Lower lobe of right lung (tissue), 2 donors: Measurements from ENCODE around the gene GNA12. TPM values are rescaled to one million over a fixed set of nuclear protein-coding genes. Genes with fewer than 3 reads are reported as not detected.

Experiments
- ATAC-seq, 2 donors: fragments of 200-7000 bp; cut with Tn5 transposase; one replicate each; pipeline ENCODE4 v1.9.1; 2020 to 2022; ENCODE audit warnings: mild to moderate bottlenecking in 2 of 2, moderate library complexity in 2 of 2
- DNase-seq: peaks from one replicate; pipeline ENCODE4 v3.0.0-alpha.2; 2020
- H3K27ac ChIP-seq: fragments of 200-600 bp; one replicate; pipeline ENCODE4 v1.8.0; 2022
- H3K27me3 ChIP-seq: fragments of 200-600 bp; one replicate; pipeline ENCODE4 v1.8.0; 2022; ENCODE audit warnings: low read depth
- H3K36me3 ChIP-seq: fragments of 200-600 bp; one replicate; pipeline ENCODE4 v1.8.0; 2022; ENCODE audit warnings: mild to moderate bottlenecking
- H3K4me1 ChIP-seq: fragments of 200-600 bp; one replicate; pipeline ENCODE4 v1.8.0; 2022
- H3K4me3 ChIP-seq: fragments of 200-600 bp; one replicate; pipeline ENCODE4 v1.8.0; 2022; ENCODE audit warnings: mild to moderate bottlenecking
- H3K9me3 ChIP-seq: fragments of 200-600 bp; one replicate; pipeline ENCODE4 v1.8.0; 2022
- intact Hi-C: fragments of 100-400 bp; cut with DNase I; formaldehyde crosslinking; loops from one replicate; pipeline ENCODE4 v1.11.0; 2022
- total RNA-seq: library from RNA; stranded (reverse); fragmentation: NEBNext Ultra II Directional; extraction: Animal tissue kit (Norgen Biotek cat#: 25700); gene quantifications from one replicate; pipeline ENCODE4 v1.2.1, GENCODE V29; 2021
- TF ChIP-seq, protein P1 (sequence below): fragments of 200-600 bp; IDR thresholded peaks from one replicate; pipeline ENCODE4 v1.8.0; 2022; ENCODE audit warnings: antibody characterized with exemption, mild to moderate bottlenecking
- donor health status: DM: no; HTN: yes; CAD: no; lungs with severe emphysema.

Gene GNA12
- total RNA-seq, 1 donor from 2014 or later: 41.6 TPM

DNA sequence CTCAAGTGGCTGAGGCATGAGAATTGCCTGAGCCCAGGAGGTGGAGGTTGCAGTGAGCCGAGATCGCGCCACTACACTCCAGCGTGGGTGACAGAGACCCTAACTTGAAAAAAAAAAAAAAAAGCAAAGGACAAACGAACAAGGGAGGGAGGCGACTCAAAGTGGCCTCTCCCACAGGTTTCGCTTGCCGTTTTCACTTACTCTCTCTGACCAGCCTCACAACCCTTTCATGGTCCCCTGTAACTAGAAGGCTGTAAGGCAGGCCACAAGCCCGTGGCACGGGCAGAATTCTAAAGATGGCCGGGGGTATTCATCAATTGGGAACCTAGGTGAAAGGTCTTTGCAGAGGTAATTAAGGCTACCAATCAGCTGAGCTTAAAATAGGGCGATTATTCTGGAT lies 25.5 kb downstream of the GNA12 start:
- no peak overlapping the region for H3K4me3 ChIP-seq
- intact Hi-C loops: no loop called here
- DNase-seq (no peak), ATAC-seq (no peak)
- no peaks in the 10 kb centered on the region for H3K9me3 ChIP-seq
- TF ChIP-seq, protein P1, sequence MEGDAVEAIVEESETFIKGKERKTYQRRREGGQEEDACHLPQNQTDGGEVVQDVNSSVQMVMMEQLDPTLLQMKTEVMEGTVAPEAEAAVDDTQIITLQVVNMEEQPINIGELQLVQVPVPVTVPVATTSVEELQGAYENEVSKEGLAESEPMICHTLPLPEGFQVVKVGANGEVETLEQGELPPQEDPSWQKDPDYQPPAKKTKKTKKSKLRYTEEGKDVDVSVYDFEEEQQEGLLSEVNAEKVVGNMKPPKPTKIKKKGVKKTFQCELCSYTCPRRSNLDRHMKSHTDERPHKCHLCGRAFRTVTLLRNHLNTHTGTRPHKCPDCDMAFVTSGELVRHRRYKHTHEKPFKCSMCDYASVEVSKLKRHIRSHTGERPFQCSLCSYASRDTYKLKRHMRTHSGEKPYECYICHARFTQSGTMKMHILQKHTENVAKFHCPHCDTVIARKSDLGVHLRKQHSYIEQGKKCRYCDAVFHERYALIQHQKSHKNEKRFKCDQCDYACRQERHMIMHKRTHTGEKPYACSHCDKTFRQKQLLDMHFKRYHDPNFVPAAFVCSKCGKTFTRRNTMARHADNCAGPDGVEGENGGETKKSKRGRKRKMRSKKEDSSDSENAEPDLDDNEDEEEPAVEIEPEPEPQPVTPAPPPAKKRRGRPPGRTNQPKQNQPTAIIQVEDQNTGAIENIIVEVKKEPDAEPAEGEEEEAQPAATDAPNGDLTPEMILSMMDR: no peak
- H3K36me3 ChIP-seq: no peaks in the 10 kb centered on the region
- peaks cover 53% of the 10 kb centered on the region for H3K4me1 ChIP-seq
- H3K27me3 ChIP-seq: no peaks in the 10 kb centered on the region
- H3K27ac ChIP-seq: no peak overlapping the region

DNA sequence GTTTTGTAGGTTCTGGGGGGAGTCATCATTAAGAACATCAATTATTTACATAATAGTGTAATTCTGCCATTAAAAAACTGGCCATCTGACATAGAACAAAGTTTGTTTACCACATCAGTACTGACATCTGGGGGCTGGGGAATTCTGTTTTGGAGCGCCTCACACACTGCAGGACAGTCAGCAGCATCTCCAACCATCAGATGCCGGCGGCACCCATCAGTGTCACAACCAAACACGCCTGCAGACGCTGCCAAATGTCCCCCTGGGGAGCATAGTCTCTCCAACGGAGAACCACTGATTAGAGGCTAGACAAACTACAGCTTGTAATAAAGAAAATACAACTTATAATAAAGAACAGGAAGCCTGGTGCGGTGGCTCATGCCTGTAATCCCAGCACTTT lies 26.0 kb downstream of the GNA12 start:
- no peak overlapping the region for H3K4me3 ChIP-seq
- H3K9me3 ChIP-seq: no peaks in the 10 kb centered on the region
- ATAC-seq (no peak), DNase-seq (no peak)
- H3K4me1 ChIP-seq: peaks cover 52% of the 10 kb centered on the region
- H3K27me3 ChIP-seq: no peaks in the 10 kb centered on the region
- TF ChIP-seq, protein P1: no peak
- no peak overlapping the region for H3K27ac ChIP-seq
- intact Hi-C loops: no loop called here
- H3K36me3 ChIP-seq: no peaks in the 10 kb centered on the region

DNA sequence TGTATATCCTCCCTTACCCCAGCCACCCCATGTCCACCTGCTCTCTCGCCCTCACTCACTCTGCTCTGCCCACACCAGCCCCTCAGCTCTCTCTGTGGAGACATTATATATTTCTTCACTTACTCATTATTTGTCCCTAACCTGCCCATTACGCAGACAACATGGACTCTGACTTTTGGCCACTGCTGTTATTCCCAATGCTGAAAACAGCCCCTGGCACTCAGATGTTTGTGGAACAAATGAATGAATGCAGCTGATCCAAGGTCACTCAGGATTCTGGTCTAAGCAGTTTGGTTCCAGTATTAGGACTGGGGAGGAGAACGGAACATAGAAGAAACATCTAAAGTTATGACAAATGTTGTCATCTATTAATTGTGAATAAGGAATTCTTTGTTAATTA lies 26.7 kb downstream of the GNA12 start:
- Histone ChIP-seq H3K36me3 (no peaks in the 10 kb centered on the region), H3K4me3 (no peak overlapping the region), H3K4me1 (peaks cover 48% of the 10 kb centered on the region), H3K9me3 (no peaks in the 10 kb centered on the region), H3K27ac (no peak overlapping the region), H3K27me3 (no peaks in the 10 kb centered on the region)
- TF ChIP-seq, protein P1: no peak
- no peak for ATAC-seq
- DNase-seq: no peak
- intact Hi-C loops: no loop called here

DNA sequence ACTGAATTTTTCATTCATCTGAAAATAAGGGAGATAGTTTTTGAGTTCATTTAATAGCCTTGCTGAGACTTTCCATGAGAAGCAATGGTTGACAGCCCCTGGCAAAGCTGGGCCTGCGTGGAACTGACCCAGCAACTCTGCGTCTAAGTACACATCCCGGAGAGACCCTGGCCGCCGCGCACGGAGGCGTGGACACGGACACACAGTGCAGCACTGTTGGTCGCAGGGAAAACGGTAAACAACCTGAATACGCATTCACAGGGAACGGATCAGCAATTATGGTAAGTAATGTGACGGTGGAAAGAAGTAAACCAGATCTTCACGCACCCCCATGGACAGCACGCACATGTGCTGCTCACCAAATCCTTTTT lies 28.2 kb downstream of the GNA12 start:
- Histone ChIP-seq H3K27me3 (no peaks in the 10 kb centered on the region), H3K27ac (no peak overlapping the region), H3K9me3 (no peaks in the 10 kb centered on the region), H3K4me3 (no peak overlapping the region), H3K36me3 (no peaks in the 10 kb centered on the region), H3K4me1 (peaks cover 44% of the 10 kb centered on the region)
- ATAC-seq (no peak), DNase-seq (no peak)
- intact Hi-C loops: no loop called here
- TF ChIP-seq, protein P1: no peak

DNA sequence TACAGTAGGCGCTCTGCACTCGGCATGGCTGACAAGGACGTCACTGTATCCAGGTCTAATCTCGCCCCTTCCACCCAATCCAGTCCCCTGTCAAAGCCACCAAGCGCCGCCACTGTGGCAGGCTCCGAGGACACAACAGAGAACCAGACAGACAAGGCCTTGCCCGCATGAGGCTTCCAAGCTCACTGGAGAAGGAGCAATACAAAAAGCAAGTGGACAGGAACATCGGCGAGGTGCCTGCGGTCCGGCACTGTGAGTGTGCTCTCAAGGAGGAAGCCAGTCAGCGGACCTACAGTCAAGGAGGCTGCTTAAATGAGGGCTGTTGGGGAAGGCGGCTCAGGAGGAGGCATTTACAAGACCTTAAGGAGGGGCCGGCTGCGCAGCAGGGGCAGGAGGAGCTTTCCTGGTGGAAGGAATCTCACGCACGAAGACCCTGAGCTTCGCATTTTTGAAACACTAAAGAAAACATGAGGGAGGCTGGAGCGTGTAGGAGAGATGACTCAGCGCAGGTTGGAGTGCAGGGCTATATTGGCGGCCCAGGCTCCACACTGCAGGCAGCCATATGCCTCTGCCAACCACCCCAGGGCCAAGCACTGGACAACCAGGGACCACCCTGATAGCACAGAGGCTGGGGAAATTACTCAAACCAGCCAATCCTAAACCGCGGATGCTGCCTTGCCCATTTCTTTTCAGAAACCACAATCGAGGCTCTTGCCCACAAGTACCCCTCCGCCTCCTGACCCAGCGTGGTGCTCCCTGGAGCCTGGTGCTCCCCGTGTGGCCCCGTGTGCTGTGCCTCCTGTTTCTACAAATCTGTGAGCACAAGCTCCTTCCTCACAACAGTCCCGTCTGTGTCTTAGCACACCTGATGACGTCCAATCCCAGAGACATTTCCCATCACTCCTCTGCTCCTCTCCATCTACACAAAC lies 28.9 kb downstream of the GNA12 start:
- Histone ChIP-seq H3K9me3 (no peaks in the 10 kb centered on the region), H3K36me3 (no peaks in the 10 kb centered on the region), H3K4me3 (no peak overlapping the region), H3K4me1 (peaks cover 44% of the 10 kb centered on the region), H3K27me3 (no peaks in the 10 kb centered on the region), H3K27ac (no peak overlapping the region)
- no peak for ATAC-seq
- TF ChIP-seq, protein P1: no peak
- DNase-seq: no peak
- intact Hi-C loops: no loop called here
